Omental fat pad (tissue), 4 donors: ENCODE data around the gene CACNA2D1. TPM values are rescaled to one million over a fixed set of nuclear protein-coding genes. Genes with fewer than 3 reads are reported as not detected.
A peak's percentile ranks its signal among the peaks of the same experiment; 100 is the strongest.

ENCODE experiments used
- ATAC-seq: fragments of 150-250 bp; one replicate; pipeline ENCODE4 v1.9.1; 2016; ENCODE audit warnings: mild to moderate bottlenecking, moderate library complexity; ENCODE audit not compliant: low FRiP score
- DNase-seq: peaks from one replicate; pipeline ENCODE4 v3.0.0-alpha.2; 2019; ENCODE audit warnings: low spot score
- total RNA-seq, 4 donors: library from RNA; depleted of rRNA; stranded (reverse); fragments of >200 nt; gene quantifications; one replicate each; pipeline ENCODE4 v1.1.0, GENCODE V29; 2016
- TF ChIP-seq, protein P1 (sequence below), 3 donors: fragments of 450-650 bp; IDR thresholded peaks; one replicate each; pipeline ENCODE4 v1.5.1; 2016 to 2017; ENCODE audit warnings: antibody characterized with exemption in 3 of 3, mild to moderate bottlenecking in 3 of 3, moderate library complexity in 2 of 3

CACNA2D1 gene
- 10 to 100 TPM; 20.5 to 39.8 (median 29.3) TPM for total RNA-seq

DNA sequence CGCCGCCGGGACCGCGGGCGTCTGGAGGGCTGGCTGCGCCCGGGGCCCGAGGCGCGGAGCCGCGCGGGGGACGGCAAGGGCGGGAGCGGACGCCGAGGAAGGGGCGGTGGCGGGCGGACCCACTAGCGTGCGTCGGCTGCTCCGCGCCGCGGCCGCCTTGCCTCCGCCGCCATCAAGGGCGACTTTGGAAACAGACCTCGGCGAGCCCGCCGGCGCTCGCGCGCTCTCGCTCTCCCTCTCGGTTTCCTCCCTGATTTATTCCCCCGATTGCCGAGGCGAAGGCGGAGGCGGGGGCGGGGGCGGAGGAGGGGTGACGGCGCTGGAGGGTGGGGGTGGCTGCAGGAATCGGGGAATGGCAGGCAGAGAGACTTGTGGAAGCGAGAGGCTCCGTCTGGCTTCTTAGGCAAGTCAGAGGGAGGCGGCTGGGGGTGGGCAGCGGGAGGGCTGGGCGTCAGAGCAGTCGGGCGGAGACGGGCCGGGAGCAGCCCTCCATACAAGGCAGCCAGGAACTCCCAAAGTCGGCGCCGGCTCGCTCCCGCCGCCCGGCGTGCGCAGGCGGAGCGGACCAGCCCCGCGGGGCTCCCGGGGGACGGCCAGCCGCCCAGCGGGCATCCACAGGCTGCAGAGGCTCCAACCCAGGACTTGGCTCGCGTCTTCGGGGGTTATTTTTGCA, at the start of gene CACNA2D1:
Gene CACNA2D1, minus strand, starts transcription at position 231 of the 673 bp plus-strand sequence.
- TF ChIP-seq, protein P1, sequence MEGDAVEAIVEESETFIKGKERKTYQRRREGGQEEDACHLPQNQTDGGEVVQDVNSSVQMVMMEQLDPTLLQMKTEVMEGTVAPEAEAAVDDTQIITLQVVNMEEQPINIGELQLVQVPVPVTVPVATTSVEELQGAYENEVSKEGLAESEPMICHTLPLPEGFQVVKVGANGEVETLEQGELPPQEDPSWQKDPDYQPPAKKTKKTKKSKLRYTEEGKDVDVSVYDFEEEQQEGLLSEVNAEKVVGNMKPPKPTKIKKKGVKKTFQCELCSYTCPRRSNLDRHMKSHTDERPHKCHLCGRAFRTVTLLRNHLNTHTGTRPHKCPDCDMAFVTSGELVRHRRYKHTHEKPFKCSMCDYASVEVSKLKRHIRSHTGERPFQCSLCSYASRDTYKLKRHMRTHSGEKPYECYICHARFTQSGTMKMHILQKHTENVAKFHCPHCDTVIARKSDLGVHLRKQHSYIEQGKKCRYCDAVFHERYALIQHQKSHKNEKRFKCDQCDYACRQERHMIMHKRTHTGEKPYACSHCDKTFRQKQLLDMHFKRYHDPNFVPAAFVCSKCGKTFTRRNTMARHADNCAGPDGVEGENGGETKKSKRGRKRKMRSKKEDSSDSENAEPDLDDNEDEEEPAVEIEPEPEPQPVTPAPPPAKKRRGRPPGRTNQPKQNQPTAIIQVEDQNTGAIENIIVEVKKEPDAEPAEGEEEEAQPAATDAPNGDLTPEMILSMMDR (IDR thresholded peaks at IDR 0.05): no peak
- peak; percentile 29 for DNase-seq

DNA sequence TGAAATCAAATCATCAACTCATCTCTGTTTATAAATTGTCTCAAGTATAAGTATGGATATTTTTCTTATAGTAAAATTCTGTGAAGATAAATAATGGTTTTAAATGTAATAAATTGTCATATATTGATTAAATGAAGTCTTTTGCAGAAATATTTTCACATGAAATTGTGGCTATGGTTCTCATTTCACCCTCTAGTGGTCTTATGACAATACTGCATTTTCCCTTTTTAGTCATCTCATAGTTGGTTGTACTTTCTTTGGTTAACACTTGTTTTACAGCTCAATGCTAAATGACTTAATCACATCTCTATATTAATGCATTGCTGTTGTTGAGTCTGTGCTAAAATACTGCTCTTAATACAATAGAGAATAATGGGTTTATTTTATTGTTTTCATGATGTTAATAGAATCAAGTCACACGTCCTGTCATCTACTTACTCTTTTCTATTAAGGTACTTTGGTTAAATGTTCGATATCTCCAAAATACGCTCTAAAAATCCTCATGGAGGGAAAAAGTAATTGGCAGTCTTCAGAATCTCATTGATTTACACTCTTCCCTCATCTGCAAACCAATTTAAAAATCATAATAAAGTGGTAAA, 38.0 kb upstream of the CACNA2D1 start:
- no peak for ATAC-seq
- TF ChIP-seq, protein P1 (IDR thresholded peaks at IDR 0.05): peak in 2 of 3 donors; percentile 23 to 48
- DNase-seq: no peak

More for the DNA sequence above, at the start of gene CACNA2D1:
- peak; percentile 95 for ATAC-seq

DNA sequence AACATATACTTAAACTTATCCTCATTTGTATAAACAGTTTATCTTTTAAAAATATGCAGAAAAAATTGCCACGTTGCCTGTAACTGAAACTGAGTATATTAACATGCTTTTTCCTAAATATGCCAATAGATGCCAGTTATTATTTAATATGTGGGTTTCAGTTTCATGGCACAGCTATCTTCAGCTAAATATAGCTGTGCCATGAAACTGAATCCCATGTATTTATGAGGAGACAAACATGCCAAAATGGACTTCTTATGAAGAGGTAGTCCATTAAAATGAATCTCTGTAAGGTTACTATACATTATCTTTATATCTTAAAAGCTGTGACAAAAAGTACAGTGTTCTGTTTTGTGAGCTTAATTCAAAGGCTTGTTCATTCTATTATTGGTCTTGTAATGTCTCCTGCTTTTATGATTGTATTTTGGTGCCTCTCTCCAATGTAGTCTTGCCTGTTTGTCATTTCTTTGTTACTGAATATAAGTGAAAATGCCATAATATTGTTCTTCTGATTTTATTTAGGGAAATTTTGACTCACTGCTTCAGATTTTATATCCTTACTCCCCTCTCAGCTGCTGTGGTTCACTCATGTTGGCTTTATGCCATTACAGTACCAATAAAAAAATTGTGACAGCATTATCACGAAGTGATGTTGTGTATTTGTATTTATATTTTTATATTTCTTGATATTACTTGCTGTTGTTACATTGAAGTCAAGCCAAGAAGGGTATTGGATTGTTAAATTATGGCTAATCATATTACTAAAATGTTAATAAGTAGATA, 34.3 kb upstream of the CACNA2D1 start:
- no peak for ATAC-seq
- no peak for DNase-seq
- TF ChIP-seq, protein P1 (IDR thresholded peaks at IDR 0.05): no peak

DNA sequence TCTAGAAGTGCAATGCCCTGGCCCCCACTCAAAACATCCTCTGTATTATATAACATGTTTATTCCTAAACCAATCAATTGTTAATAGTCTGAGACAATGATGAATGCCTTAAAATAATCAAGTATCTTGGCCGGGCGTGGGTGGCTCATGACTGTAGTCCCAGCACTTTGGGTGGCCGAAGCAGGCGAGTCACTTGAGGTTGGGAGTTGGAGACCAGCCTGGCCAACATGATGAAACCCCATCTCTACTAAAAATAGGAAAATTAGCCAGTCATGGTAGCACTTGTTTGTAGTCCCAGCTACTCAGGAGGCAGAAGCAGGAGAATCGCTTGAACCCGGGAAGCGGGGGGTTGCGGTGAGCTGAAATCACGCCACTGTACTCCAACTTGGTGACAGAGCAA, 29.4 kb upstream of the CACNA2D1 start:
- no peak for ATAC-seq
- DNase-seq: no peak
- TF ChIP-seq, protein P1 (IDR thresholded peaks at IDR 0.05): no peak

DNA sequence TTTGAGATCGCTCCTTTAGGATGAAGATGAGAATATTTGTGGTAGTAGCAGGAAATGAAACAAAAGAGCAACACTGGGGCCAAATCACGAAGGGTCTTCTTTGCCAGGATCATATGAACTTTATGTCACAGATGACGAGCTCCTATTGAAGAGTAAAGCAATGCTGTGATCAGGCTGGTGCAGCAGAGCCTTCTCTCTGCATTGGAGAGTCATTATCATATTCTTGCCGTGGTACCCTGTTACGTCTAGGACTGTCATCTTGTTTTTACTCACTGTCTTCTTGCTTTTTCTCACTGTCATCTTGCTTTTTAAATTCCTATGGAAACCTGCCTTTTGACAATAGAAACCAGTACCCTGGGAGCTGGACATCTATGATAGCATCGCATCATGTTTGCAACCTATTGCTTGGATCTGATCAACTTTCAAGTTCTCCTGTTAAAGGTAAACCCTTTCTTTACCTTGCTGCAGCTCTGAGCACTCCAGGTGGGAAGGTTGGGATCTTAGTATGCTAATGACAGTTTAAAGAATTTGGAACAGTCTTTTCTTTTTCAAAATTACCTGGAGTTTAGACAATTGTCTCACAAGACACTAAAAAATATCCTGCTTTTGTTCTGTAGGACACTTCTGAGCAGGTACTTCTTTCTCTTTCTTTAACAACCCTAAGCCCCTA, 27.9 kb upstream of the CACNA2D1 start:
- no peak for DNase-seq
- TF ChIP-seq, protein P1 (IDR thresholded peaks at IDR 0.05): no peak
- ATAC-seq: no peak

DNA sequence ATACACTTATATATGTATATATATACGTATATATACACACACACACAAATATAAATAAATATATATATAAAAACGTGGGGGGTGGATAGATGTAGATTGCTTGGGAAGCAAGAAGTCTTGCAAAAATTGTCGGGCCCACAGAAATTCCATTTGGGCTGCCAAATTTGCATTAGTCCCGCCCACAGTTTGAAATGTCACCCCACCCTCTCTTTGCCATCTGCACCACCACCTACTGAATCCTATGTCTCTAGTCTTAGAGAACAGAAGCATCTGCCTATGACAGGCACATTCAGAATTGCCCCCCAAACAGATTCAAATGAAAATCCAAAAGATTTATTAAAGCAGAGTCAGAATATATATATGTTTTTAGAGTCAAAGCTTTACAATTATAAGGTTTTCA, 25.6 kb upstream of the CACNA2D1 start:
- ATAC-seq (no peak), DNase-seq (no peak)
- TF ChIP-seq, protein P1 (IDR thresholded peaks at IDR 0.05): no peak
